Raji (cell line): ENCODE measurements around the gene CFAP57.

Experiments used
- POLR2A ChIP-seq: IDR thresholded peaks from 2 replicates; pipeline ENCODE4 v1.6.1; 2011; ENCODE audit warnings: low read depth, low read length, control low read depth; ENCODE audit not compliant: insufficient read depth

The CFAP57 gene

DNA sequence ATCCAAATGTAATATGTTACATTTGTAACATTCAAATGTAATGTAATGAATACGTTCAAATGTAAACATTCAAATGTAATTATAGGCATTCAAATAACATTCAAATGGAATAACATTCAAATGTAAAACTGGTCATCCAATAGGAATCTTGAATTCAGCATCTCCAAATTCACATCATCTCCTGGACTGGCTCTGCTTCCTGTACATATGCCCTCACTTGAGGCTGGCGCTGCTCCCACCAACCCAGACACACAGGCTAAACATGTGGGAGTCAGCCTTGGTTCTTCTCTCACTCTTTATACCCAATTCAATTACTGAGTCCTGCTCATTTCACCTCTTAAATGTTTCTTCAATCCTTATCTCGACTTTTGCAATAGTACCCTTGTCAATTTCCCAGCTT lies 7.0 kb upstream of the CFAP57 start:
- no peak for TF ChIP-seq POLR2A

DNA sequence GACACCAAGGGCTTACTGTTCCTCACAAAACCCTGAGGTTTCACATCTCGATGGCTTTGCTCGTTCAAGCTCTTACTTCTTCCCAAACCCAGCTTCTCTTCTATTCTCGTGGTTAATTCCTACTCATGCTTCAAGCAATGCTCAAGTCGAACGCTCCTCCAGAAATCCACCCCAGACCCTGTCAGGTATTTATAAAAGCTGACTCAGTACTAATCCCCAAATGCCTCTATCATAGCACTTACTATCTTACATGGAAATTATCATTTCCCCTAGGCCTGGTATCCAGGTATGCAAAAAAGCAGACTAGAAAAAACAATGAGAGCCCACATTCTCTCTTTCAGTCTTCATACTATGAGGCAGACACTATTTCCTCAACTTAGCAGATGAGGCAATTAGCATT lies 6.4 kb upstream of the CFAP57 start:
- no peak for TF ChIP-seq POLR2A

DNA sequence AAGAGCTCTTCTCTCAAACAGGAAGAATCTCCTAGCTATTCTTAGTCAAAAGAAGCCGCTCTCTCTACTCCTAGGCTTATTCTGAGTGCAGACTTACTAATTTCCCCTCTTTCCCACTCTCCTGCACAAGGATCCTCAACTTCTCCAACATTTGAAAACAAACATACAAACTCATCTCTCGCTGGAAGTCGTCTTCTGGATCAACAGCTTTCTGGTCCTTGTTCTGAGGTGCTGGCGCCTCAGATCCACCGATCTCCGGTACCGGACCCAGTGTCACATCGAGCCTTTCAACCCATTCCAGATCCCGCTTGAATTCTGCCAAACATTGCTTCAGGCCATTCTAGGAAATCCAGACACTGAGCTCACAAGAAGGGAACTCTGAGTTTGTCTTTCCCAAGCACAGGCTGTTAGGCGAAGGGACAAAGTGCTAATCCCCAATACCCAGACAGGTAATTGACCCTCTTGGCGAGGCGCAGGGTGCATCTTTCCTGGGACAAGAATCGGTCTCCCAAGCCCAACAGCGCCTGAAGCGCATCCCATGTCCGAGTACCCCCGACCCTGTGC lies 736 bp upstream of the CFAP57 start:
- no peak for TF ChIP-seq POLR2A

DNA sequence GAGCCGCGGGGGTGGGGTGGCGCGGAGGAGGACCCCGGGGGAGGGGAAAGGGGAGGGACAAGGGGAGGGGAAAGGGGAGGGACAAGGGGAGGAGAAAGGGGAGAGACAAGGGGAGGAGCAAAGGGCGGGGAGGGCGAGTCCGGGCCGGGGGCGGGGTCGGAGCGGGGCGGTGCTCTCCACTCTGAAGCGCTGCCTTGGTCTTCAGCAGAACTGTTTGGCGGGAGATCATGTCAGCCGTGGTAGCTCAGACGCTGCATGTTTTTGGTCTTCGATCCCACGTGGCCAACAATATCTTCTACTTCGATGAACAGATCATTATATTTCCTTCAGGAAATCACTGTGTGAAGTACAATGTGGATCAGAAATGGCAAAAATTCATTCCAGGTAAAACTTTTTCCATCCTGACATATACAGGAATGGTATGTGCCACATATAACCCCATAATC lies 420 bp downstream of the CFAP57 start:
- no peak for TF ChIP-seq POLR2A

DNA sequence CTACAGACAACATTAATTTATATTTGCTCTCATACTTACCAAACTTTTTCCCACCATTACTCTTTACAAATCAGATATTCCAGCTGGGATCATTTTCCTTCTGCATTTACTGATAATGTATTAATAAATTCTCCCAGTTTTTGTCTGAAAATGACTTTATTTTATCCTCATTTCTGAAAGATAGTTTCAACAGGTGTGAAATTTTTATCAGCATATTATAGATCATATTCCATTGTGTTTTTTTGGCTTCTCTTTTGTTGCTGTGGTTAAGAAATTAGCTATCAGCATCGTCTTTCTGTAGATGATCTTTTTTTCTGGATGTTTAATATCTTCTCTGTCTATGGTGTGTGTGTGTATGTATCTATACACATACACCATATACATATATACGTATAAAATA lies 2.7 kb downstream of the CFAP57 start:
- no peak for TF ChIP-seq POLR2A

DNA sequence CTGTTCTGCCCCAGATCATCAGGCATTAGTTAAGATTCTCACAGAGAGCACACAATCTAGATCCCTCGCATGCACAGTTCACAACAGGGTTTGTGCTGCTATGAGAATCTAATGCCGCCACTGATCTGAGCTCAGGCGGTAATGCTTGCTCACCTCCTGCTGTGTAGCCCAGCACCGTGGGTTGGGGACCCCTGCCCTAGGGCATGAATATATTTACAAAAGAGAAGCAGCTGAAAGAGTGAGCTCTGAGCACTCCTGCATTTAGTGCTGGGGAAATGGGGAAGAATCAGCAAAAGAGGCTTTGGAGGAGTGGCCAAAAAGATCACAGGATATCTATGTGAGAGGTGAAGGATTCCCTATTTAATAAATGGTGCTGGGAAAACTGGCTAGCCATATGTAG lies 5.6 kb downstream of the CFAP57 start:
- no peak for TF ChIP-seq POLR2A

DNA sequence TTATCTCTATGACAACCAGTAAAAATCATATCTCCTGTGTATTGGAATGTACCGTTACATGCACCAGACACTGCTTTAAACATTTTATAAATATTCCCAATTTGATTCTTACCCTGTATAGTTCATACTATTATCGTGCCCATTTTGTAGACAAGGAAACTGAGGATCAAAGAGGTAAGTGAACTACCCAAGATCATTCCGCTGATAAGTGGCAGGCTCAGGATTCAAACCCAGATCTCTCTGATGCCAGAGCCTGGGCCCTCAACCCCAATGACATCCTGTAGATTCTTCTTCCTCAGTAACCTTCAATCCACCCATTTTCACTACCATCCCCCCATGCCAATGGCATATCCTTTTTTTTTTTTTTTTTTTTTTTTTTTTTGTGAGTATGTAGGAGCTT lies 12.3 kb downstream of the CFAP57 start:
- TF ChIP-seq POLR2A: no peak

DNA sequence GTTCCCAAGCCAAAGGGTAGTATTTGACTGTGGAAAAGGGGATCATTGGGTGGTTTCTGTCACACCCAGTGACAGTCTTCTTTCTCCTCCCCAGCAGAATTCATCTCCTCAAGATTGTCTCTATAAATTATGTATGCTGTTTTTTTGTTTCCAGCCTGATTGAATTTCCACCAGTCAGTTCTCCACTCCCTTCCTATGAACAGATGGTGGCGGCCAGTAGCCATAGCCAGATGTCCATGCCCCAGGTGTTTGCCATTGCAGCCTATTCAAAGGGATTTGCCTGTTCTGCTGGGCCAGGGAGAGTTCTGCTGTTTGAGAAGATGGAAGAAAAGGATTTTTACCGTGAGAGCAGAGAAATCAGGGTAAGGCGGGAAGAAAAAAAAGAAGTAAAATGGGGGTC lies 12.9 kb downstream of the CFAP57 start:
- TF ChIP-seq POLR2A: no peak

DNA sequence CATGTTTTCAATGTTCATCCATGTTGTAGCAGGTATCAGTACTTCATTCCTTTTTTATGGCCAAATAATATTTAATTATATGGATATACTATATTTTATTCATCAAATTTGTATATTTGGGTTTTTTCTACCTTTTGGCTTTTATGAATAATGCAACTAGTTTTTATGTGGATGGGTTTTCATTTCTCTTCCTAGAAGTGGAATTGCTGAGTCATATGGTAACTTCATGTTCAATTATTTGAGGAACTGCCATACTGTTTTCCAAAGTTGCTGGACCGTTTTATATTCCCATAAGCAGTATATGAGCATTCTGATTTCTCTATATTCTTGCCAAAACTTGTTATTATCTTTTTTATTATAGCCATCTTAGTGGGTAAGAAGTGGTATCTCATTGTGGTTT lies 16.0 kb downstream of the CFAP57 start:
- no peak for TF ChIP-seq POLR2A

DNA sequence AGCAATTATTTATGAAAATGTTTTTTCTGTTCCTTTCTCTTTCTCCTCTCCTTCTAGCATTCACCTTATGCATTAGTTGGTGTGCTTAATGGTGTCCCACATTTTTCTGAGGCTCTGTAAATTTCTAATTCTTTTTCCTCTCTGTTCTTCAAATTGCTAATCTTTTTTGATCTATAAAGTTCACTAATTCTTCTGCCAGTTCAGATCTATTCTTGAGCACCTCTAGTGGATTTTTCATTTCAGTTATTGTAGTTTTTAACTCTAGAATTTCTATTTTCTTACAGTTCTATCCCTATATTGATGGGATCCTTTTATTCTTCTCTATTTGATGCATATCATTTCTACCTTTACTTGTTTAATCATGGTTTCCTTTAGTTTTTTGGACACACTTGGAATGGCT lies 22.4 kb downstream of the CFAP57 start:
- no peak for TF ChIP-seq POLR2A

DNA sequence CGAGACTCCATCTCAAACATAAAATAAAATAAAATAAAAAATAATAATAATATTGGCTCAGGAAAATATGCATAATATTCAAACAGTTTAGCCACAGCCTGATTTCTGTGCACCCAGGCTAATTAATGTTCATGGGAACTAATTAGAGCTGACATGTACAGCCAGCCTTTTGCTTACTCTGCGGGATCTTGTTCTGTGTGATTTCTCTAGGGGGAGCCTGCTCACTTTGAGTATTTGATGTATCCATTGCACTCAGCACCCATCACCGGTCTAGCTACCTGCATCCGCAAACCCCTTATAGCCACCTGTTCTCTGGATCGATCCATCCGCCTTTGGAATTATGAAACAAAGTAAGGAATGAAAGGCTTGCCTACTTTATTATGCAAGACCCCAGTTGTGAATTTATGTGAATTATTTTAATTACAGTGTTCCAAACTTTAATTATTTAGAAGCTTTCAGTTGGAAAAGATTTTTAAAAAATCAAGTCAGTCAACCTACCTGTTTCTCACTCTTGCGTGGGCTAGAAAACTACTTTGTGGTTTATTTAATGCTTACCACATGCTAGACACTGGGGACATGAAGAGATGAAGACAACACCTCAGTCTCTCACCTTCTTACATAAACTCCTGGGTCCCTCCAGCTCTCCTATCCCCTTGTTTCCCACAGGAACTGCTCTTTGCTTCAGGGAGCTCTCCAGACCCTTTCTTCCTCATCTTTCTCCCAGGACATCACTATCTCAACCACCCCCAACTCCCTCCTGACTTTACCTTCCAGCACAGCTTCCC lies 25.4 kb downstream of the CFAP57 start:
- no peak for TF ChIP-seq POLR2A

DNA sequence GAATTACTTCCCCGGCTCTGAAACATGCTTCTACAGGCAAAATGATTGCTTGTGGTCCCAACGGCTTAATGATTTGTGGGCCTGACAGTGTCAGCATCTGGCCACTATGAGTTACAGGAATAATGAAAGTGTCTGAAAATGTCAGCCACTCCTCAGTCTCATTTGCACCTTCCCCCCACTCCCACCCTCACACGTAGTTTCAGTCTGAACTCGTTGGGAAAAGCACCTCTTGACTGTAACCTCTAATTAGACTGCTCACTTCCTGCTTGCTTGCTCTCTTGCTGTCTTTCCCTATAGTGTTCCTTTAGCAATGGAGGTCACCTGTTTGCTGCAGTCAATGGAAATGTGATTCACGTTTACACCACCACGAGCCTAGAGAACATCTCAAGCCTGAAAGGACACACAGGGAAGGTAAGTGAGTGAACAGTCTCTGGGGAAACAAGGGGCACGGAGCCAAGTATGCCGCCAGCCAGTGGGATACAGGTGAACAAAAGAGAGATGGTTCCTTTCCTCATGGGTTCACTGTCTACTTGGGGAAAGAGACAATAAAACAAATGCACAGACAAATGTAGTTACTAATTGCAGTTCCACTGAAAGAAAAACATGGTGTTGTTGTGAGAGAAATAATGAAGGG lies 27.1 kb downstream of the CFAP57 start:
- no peak for TF ChIP-seq POLR2A

DNA sequence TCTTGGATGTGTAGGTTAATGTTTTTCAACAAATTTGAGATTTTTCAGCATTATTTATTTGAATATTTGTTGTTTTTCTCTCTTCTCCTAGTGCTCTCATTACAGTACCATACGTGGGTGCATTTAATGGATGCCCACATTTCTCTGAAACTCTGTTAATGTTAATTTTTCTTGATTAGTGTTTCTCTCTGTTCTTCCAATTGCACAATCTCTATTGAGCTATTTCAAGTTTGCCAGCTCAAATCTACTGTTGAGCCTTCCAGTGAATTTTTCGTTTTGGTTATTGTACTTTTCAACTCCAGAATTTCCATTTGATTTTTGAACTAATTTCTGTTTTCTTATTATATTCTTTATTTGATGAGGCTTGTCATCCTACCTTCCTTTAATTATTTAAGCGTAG lies 31.7 kb downstream of the CFAP57 start:
- no peak for TF ChIP-seq POLR2A

DNA sequence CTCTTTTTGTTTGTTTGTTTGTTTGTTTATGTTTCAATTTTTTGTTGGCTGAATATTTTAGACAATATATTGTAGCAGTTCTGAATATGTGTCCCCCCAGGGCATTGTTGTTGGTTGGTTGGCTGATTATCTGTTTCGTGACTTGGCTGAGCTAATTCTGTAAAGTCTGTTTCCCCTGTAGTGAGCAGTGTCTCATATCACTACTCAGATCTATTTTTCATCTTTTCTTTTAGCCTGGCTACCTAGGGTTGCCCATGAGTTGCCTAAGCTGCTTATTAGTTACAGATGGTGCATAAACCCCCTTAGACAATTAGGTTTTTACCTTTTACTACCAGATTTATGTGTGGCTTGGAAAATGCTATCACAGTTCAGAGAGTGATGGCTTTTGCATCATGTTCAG lies 32.3 kb downstream of the CFAP57 start:
- TF ChIP-seq POLR2A: no peak

DNA sequence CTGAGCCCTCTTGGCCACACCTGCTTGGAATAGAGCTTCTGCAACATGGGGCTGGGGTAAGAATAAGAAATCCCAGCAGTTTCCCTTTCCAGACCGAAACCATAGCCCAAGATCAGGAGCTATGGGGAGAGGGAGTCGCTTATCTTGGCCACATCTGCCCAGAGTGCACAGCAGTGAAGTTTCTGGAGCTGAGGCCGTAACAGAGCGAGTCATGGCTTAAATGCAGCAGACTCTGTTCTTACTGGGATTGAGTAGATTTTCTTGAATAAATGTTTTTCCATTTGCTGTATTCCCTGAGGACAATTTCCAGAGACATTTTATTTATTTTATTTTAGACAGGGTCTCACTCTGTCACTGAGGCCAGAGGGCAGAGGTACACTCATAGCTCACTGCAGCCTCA lies 33.5 kb downstream of the CFAP57 start:
- no peak for TF ChIP-seq POLR2A

DNA sequence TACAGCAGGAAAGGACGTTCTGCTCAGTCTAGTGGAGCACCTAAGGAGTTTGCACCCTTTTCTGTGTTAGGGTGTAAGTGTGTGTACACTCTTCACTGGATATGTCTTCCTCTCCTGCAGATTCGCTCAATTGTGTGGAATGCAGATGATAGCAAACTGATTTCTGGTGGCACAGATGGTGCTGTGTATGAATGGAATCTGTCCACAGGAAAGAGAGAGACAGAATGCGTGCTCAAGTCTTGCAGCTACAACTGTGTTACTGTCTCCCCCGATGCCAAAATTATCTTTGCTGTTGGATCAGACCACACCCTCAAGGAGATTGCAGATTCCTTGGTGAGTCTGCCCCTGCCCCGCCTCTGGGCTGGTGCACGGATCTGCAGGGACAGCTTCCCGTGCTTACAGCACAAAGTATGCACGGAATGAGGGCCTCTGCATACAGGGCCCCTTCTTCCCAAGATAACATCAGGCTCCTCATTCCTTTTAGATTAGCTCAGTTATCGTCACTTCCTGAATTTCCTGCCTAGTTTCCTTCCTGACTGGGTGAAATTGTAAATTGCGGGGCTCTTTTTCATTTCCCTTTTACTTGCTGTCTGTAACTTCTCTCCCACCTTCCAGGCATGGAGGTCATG lies 34.6 kb downstream of the CFAP57 start:
- no peak for TF ChIP-seq POLR2A
